Activated T-helper 2 cell treated with anti-CD3 and anti-CD28 coated beads, Interferon-gamma antibody, Interleukin-2, Interleukin-4, amounts not matched to agents 10 μg/mL and 5 μg/mL and 100 μg/mL, durations not matched to agents 14 hours and 24 hours and 36 hours (primary cell): Measurements from ENCODE around the gene NEURL1B. TPM values are rescaled to one million over a fixed set of nuclear protein-coding genes. Genes with fewer than 3 reads are reported as not detected.

Source experiments
- DNase-seq: peaks from one replicate; pipeline ENCODE4 v3.0.0; 2021; ENCODE audit warnings: low spot score
- H3K27ac Mint-ChIP-seq: one replicate; pipeline ENCODE4 v1.8.0; 2021; ENCODE audit warnings: mixed read lengths
- H3K27me3 Mint-ChIP-seq: one replicate; pipeline ENCODE4 v1.8.0; 2021; ENCODE audit warnings: low read depth, mixed read lengths
- H3K36me3 Mint-ChIP-seq: one replicate; pipeline ENCODE4 v1.8.0; 2021; ENCODE audit warnings: low read depth, mixed read lengths
- H3K4me1 Mint-ChIP-seq: one replicate; pipeline ENCODE4 v1.8.0; 2021; ENCODE audit warnings: low read depth, mixed read lengths
- H3K4me3 Mint-ChIP-seq: one replicate; pipeline ENCODE4 v1.8.0; 2021; ENCODE audit warnings: low read depth, mild to moderate bottlenecking, moderate library complexity, mixed read lengths
- H3K9me3 Mint-ChIP-seq: one replicate; pipeline ENCODE4 v1.8.0; 2021; ENCODE audit warnings: mixed read lengths
- intact Hi-C: fragments of 100-400 bp; cut with micrococcal nuclease; formaldehyde crosslinking; loops from one replicate; pipeline ENCODE4 v1.15.1; 2023
- total RNA-seq: library from RNA; stranded (reverse); gene quantifications from 2 replicates; pipeline ENCODE4 v1.2.3, GENCODE V29; 2022

NEURL1B gene
- total RNA-seq, 1 donor from 2014 or later = 0.37 TPM

DNA sequence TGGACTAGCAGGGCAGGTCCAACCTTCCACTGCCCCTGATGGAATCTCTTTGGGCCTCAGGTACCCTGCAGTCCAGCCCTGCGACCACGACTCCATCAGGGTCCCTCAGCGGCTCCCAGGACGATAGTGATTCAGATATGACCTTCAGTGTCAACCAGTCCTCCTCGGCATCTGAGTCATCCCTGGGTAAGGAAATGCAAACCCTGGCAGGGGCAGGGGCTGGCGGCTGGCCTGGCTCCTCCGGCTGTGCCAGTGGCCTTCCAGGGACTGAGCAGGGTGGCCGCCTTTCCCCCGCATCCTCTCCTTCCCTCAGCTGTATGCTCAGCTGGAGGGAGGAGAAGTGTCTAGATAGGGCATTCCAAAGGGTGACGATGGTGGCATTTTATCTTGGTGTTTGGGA, 45.0 kb downstream of the NEURL1B start:
- peaks cover 25% of the 10 kb centered on the region for H3K27me3 Mint-ChIP-seq
- intact Hi-C loops = no loop called here
- no peak overlapping the region for H3K27ac Mint-ChIP-seq
- no peaks in the 10 kb centered on the region for H3K9me3 Mint-ChIP-seq
- H3K36me3 Mint-ChIP-seq = no peaks in the 10 kb centered on the region
- no peak for DNase-seq
- H3K4me3 Mint-ChIP-seq = no peak overlapping the region
- peaks cover 16% of the 10 kb centered on the region for H3K4me1 Mint-ChIP-seq

- Mint-ChIP-seq H3K27me3 (peaks cover 19% of the 10 kb centered on the region), H3K4me3 (no peak overlapping the region), H3K36me3 (no peaks in the 10 kb centered on the region), H3K27ac (no peak overlapping the region), H3K9me3 (no peaks in the 10 kb centered on the region), H3K4me1 (peaks cover 22% of the 10 kb centered on the region)
- DNase-seq = no peak
- intact Hi-C loops = no loop called here
Observed at GRCh38 chr5:172686539-172687390, 45.7 kb downstream of the NEURL1B start.

- DNase-seq = no peak
- Mint-ChIP-seq H3K27me3 (peaks cover 10% of the 10 kb centered on the region), H3K36me3 (no peaks in the 10 kb centered on the region), H3K27ac (no peak overlapping the region), H3K4me3 (no peak overlapping the region), H3K9me3 (no peaks in the 10 kb centered on the region), H3K4me1 (peaks cover 22% of the 10 kb centered on the region)
- intact Hi-C loops = no loop called here
Observed at GRCh38 chr5:172687940-172688339, 46.9 kb downstream of the NEURL1B start.

- Mint-ChIP-seq H3K36me3 (no peaks in the 10 kb centered on the region), H3K4me1 (peaks cover 22% of the 10 kb centered on the region), H3K27ac (peak overlapping the region; percentile 40), H3K9me3 (no peaks in the 10 kb centered on the region), H3K27me3 (peaks cover 14% of the 10 kb centered on the region), H3K4me3 (no peak overlapping the region)
- intact Hi-C loops = no loop called here
- peak; percentile 28 for DNase-seq
Observed at GRCh38 chr5:172688349-172689217, 47.5 kb downstream of the NEURL1B start.

GRCh38 chr5:172689218-172689572, 48.1 kb downstream of the NEURL1B start:
- Mint-ChIP-seq H3K4me1 (peaks cover 22% of the 10 kb centered on the region), H3K4me3 (no peak overlapping the region)

DNA sequence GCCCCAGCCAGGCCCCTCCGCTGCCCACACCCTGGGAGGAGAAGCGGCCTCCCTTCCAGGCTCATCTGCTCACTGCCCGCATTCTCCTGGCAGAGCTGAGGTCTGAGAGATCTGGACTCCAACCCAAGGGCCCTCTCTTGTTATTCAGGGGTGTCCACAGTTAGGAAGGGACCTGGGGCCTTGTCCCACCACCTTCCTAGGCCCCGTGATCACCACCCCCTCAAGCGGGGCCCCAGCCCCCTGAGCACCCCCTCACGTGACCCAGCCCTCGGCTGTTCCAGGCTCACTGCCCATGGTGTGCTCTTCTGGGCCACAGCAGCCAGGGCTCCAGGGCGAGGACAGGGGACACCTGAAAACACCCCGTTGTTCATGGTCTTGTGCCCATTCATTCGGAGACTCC, 48.7 kb downstream of the NEURL1B start:
- DNase-seq = no peak
- intact Hi-C loops = no loop called here
- Mint-ChIP-seq H3K4me3 (no peak overlapping the region), H3K27me3 (peaks cover 9% of the 10 kb centered on the region), H3K27ac (no peak overlapping the region), H3K9me3 (no peaks in the 10 kb centered on the region), H3K4me1 (peaks cover 22% of the 10 kb centered on the region), H3K36me3 (no peaks in the 10 kb centered on the region)

More at GRCh38 chr5:172689218-172689572, 48.1 kb downstream of the NEURL1B start:
- H3K9me3 Mint-ChIP-seq = no peaks in the 10 kb centered on the region
- peaks cover 13% of the 10 kb centered on the region for H3K27me3 Mint-ChIP-seq
- intact Hi-C loops = no loop called here
- no peak for DNase-seq
- H3K27ac Mint-ChIP-seq = no peak overlapping the region
- H3K36me3 Mint-ChIP-seq = no peaks in the 10 kb centered on the region

DNA sequence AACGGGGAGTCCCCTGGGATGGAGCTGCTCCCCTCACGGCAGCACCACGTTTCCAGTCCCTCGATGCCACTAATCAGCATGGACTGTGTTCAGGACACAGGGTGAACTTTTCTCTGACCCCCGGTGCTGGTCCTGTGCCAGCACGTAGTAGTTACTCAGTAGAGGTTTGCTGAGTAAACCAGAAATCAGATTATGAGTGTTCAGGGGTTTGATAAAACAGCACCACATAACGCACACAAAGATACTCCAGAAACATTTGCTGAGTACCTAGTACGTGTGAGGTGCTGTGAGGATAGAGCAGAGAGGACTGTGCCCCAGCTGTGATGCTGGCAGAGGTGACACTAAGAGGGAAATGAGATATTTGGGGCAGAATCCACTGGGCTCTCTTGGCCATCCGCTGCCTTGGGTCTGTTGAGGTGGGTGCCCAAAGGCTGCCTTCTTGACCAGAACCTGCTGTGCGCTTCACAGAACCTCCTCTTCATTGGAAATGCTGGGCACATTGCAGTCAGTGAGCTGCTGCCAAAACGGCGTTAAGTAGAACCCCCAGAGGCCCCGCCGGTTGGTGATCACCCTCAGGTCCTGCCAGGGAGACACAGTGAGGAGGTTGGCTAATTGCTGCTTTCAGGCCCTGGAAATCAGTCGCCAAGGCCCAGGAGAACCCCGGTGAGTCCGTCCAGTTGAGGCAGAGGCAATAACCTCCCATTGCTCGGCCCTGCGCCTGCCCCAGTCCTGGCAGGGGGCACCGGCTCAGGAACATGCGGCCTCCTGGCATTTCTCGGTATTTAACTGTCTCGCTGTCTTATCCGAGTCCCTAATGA, 49.4 kb downstream of the NEURL1B start:
- DNase-seq = no peak
- intact Hi-C loops = no loop called here
- no peak overlapping the region for H3K4me3 Mint-ChIP-seq
- H3K9me3 Mint-ChIP-seq = no peaks in the 10 kb centered on the region
- no peaks in the 10 kb centered on the region for H3K36me3 Mint-ChIP-seq
- H3K27me3 Mint-ChIP-seq = peaks cover 5% of the 10 kb centered on the region
- peaks cover 22% of the 10 kb centered on the region for H3K4me1 Mint-ChIP-seq
- no peak overlapping the region for H3K27ac Mint-ChIP-seq

- Mint-ChIP-seq H3K9me3 (no peaks in the 10 kb centered on the region), H3K4me3 (no peak overlapping the region), H3K27ac (no peak overlapping the region), H3K4me1 (peaks cover 22% of the 10 kb centered on the region), H3K27me3 (peaks cover 5% of the 10 kb centered on the region), H3K36me3 (no peaks in the 10 kb centered on the region)
- no peak for DNase-seq
- intact Hi-C loops = no loop called here
Observed at GRCh38 chr5:172691886-172692285, 50.8 kb downstream of the NEURL1B start.

GRCh38 chr5:172692451-172692850, 51.4 kb downstream of the NEURL1B start:
- no peak for DNase-seq
- no peaks in the 10 kb centered on the region for H3K36me3 Mint-ChIP-seq
- intact Hi-C loops = no loop called here
- H3K27me3 Mint-ChIP-seq = peaks cover 5% of the 10 kb centered on the region
- H3K4me3 Mint-ChIP-seq = no peak overlapping the region
- H3K4me1 Mint-ChIP-seq = peaks cover 25% of the 10 kb centered on the region
- no peak overlapping the region for H3K27ac Mint-ChIP-seq
- H3K9me3 Mint-ChIP-seq = no peaks in the 10 kb centered on the region

GRCh38 chr5:172692981-172693380, 51.9 kb downstream of the NEURL1B start:
- peaks cover 5% of the 10 kb centered on the region for H3K27me3 Mint-ChIP-seq
- intact Hi-C loops = no loop called here
- H3K27ac Mint-ChIP-seq = no peak overlapping the region
- DNase-seq = no peak
- H3K4me1 Mint-ChIP-seq = peaks cover 26% of the 10 kb centered on the region
- no peaks in the 10 kb centered on the region for H3K36me3 Mint-ChIP-seq
- no peaks in the 10 kb centered on the region for H3K9me3 Mint-ChIP-seq
- no peak overlapping the region for H3K4me3 Mint-ChIP-seq

GRCh38 chr5:172694061-172694460, 53.0 kb downstream of the NEURL1B start:
- H3K27me3 Mint-ChIP-seq = peaks cover 5% of the 10 kb centered on the region
- no peak overlapping the region for H3K4me3 Mint-ChIP-seq
- DNase-seq = no peak
- H3K9me3 Mint-ChIP-seq = no peaks in the 10 kb centered on the region
- intact Hi-C loops = no loop called here
- peaks cover 19% of the 10 kb centered on the region for H3K4me1 Mint-ChIP-seq
- H3K36me3 Mint-ChIP-seq = no peaks in the 10 kb centered on the region
- no peak overlapping the region for H3K27ac Mint-ChIP-seq

- intact Hi-C loops = no loop called here
Observed at GRCh38 chr5:172694541-172694940, 53.5 kb downstream of the NEURL1B start.

More at GRCh38 chr5:172694541-172694940, 53.5 kb downstream of the NEURL1B start:
- Mint-ChIP-seq H3K4me1 (peaks cover 19% of the 10 kb centered on the region), H3K27me3 (peaks cover 9% of the 10 kb centered on the region), H3K36me3 (no peaks in the 10 kb centered on the region), H3K9me3 (no peaks in the 10 kb centered on the region), H3K4me3 (no peak overlapping the region), H3K27ac (no peak overlapping the region)
- DNase-seq = no peak
